ENCODE results near the gene OSBPL10. TPM values are rescaled to one million over a fixed set of nuclear protein-coding genes. Genes with fewer than 3 reads are reported as not detected.

Gene OSBPL10
- total and polyA plus RNA-seq, 2 of the 8 experiments (the other 6 are each of a cell fraction or from before 2014, with no cell fraction given), result 26.2 to 86.7 TPM

DNA sequence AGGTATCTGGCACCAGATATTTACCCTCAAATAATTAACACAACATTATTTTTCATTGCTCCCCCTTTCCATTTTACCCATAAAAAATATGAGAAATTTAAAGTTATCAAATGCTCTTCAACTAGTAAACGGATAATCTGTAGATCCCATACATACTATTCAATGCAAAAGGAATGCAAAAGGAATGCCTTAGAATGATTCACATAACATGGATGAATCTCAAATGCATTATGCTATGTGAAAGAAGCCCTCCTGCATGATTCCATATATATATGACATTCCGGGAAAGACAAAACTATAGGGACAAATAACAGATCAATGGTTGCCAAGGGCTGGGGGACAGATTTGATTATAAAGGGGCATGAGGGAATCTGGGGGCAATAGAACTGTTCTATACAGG is 252.7 kb downstream of the OSBPL10 start:
- WGBS, 2 experiments (ENCODE audit: extremely low coverage in 1 of 2, insufficient coverage in 1 of 2, insufficient read length in 1 of 2, insufficient replicate concordance in 2 of 2, low coverage in 1 of 2, low lambda C conversion rate in 2 of 2, missing lambda C conversion rate in 1 of 2), result 83% methylated on average over 2 of the region's 2 CpGs; no CpG with 5 or more reads in 1 of the 2 experiments
- Histone ChIP-seq H2BK15ac (ENCODE audit: low read length) (no peak overlapping the region), H3K27me3 (replicated peaks in 1 of 4; ENCODE audit: control insufficient read depth in 3 of 4, extremely low read depth in 1 of 4, insufficient read depth in 3 of 4, low read length in 3 of 4) (no peaks in the 10 kb centered on the region), H3K23me2 (ENCODE audit: low read depth, low read length) (no peaks in the 10 kb centered on the region), H3K14ac (ENCODE audit: insufficient read length) (no peak overlapping the region), H4K20me1 (replicated peaks in 1 of 2; ENCODE audit: control insufficient read depth in 1 of 2, insufficient read depth in 2 of 2, low read length in 2 of 2) (no peaks in the 10 kb centered on the region), H2BK12ac (ENCODE audit: low read depth, low read length) (no peak overlapping the region), H3K4me2 (ENCODE audit: insufficient read depth in 1 of 2, low read depth in 2 of 2, low read length in 2 of 2) (no peak overlapping the region), H3K4me3 (ENCODE audit: extremely low read depth in 1 of 4, insufficient read depth in 2 of 4, low read depth in 3 of 4, low read length in 4 of 4) (no peak overlapping the region), H3K36me3 (ENCODE audit: control insufficient read depth in 2 of 4, insufficient read depth in 4 of 4, low read length in 3 of 4) (no peaks in the 10 kb centered on the region), H3K79me2 (ENCODE audit: control insufficient read depth in 1 of 2, insufficient read depth in 2 of 2, low read length in 2 of 2) (peaks cover 0 to under 1% of the 10 kb centered on the region in 2 experiments; a peak in 1 of 4 replicates), H3K4me1 (replicated peaks in 1 of 4; ENCODE audit: control insufficient read depth in 3 of 4, insufficient read depth in 4 of 4, low read length in 3 of 4) (peaks cover 0 to 8% (median 2%) of the 10 kb centered on the region in 4 experiments; a peak in 2 of 7 replicates), H4K5ac (ENCODE audit: insufficient read length, low read depth, low read length) (no peak overlapping the region), H4K91ac (replicated peaks; ENCODE audit: insufficient read length, low read length) (no peak overlapping the region), H2AK5ac (ENCODE audit: low read depth, low read length) (no peak overlapping the region), H2AFZ (ENCODE audit: low read length) (no peak overlapping the region), H3K4ac (replicated peaks; ENCODE audit: insufficient read length, low read depth, low read length) (no peak overlapping the region), H3K27ac (ENCODE audit: low read depth, low read length) (no peak overlapping the region), H3K18ac (ENCODE audit: extremely low read depth, low read length) (no peak overlapping the region), H3K9me3 (ENCODE audit: insufficient read depth in 2 of 2, low read depth in 1 of 2, low read length in 1 of 2) (no peaks in the 10 kb centered on the region), H3K23ac (ENCODE audit: insufficient read length) (no peak overlapping the region), H3K56ac (replicated peaks; ENCODE audit: insufficient read length, low read depth, low read length) (no peak overlapping the region), H2BK120ac (replicated peaks; ENCODE audit: low read depth, low read length) (no peak overlapping the region), H3K79me1 (ENCODE audit: low read depth, low read length) (no peaks in the 10 kb centered on the region; the same call in 1 of the 2 replicates), H3K9ac (replicated peaks in 1 of 4; ENCODE audit: extremely low read depth in 1 of 4, low read depth in 3 of 4, low read length in 3 of 4) (no peak overlapping the region), H4K8ac (ENCODE audit: extremely low read depth, insufficient read depth, low read length) (no peak overlapping the region), H2BK20ac (ENCODE audit: low read length) (no peak overlapping the region), H2BK5ac (ENCODE audit: low read depth, low read length) (no peak overlapping the region)
- POLR2A ChIA-PET (ENCODE audit: partially characterized antibody), result no interaction called here
- DNase-seq (ENCODE audit: low read depth in 1 of 2, low spot score in 2 of 2), result no peak
- CTCF ChIA-PET (ENCODE audit: partially characterized antibody), result no interaction called here
- no peak for FAIRE-seq
- TF ChIP-seq, protein P1, sequence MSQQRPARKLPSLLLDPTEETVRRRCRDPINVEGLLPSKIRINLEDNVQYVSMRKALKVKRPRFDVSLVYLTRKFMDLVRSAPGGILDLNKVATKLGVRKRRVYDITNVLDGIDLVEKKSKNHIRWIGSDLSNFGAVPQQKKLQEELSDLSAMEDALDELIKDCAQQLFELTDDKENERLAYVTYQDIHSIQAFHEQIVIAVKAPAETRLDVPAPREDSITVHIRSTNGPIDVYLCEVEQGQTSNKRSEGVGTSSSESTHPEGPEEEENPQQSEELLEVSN (IDR thresholded peaks at IDR 0.05), result no peak
- no peak for TF ChIP-seq CTBP2 (IDR thresholded peaks at IDR 0.05; ENCODE audit: borderline replicate concordance, insufficient read depth, insufficient read length, low read length)
